ENCODE measurements around the gene MINDY4.

MINDY4 gene

DNA sequence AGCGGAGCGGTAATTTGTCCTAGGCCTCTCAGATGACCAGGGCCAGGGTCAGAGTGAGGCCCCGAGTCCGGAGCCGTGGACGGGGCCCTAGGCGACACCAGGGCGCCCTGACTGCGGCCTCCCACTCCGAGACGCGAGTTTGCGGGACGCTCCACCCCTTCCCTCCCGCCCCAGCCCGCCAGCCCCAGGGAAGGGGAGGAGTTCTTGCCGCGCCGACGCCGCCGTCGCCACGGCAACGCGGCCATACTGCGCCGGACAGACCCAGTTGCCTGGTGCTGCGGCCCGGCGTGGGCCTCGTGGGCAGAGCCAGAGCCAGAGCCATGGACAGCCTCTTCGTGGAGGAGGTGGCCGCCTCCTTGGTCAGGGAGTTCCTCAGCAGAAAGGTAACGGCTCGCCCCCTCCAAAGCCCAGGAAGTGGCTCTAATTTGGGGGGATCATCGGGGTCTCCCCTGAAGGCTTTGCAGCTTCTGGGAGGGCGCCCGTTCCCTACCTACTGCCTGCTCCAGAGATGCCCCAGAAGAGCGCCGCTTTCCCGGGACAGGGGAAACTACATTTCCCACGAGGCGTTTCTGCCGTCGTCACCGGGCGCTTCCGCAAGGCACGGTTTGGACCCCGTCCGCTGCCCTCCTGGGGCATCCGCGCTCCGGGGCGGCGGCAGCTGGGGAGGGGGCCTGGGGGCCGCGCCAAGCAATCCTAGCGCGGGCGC is at the start of gene MINDY4:
Gene MINDY4 (plus strand): TSS at position 244 of the 706 bp plus-strand sequence. CDS start 77 bp downstream, at position 321.
- DNase-seq (ENCODE audit: low read depth in 3 of 3, low spot score in 1 of 3) = peak; percentile 8 to 52 (median 22)

DNA sequence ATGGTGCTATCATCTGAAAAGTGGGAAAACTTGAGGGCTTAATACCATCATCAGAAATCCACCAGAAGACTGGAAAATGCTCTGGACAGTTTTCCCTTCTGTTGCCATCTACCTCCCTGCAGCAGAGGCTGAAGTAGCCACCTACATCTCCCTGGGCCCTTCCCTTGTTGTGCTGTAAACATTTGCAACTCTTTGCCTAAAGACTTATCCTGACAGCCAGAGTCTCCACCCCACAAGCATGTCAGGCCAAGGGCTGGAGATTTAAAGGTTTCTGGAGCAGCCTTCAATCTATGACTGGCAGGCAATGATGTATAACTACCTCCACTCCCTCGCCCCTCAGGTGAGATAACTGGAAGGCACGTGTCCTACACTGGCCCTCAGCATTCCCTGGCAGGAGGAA is 49.0 kb upstream of the MINDY4 start:
- DNase-seq (ENCODE audit: low read depth in 3 of 3, low spot score in 1 of 3) = no peak

DNA sequence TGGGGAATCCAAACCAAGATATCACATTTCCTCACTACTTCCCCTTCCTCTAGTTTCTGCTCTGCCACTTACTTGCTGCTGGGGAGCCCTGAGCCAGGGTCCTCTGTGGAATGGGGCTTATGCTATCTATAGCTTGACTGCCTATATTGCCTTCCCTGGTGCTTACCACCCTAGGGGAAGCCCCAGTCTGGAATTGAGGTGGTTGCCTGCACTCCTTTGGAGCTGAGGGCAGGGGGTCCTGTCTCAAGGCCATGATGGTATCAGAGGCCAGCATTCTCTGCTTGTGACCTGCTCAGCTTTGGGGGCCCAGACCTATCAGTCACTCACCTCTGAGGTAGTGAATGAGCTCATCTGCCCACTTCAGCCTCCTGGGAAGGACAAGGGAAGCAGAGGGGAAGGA is 48.5 kb upstream of the MINDY4 start:
- no peak for DNase-seq (ENCODE audit: low read depth in 3 of 3, low spot score in 1 of 3)

DNA sequence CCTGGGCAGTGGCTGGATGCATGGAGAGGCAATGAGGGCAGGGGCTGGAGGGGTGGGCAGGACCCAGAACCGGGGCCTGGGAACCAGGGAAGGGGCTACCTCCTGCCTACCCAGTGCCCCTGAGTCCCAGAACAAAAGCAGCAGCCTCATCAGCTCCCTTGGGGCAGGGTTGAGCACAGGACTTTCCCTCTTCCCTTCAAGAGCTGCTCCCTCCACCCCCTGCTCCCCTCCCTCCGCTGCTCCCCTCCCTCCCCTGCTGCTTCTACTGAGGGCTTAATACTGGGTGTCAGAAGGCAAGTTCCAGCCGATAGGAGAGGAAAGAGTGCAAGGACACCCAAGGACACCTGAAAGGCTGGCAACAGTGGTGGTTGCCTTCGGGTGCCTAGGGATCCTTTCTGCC is 47.4 kb upstream of the MINDY4 start:
- DNase-seq (ENCODE audit: low read depth in 3 of 3, low spot score in 1 of 3) = no peak

DNA sequence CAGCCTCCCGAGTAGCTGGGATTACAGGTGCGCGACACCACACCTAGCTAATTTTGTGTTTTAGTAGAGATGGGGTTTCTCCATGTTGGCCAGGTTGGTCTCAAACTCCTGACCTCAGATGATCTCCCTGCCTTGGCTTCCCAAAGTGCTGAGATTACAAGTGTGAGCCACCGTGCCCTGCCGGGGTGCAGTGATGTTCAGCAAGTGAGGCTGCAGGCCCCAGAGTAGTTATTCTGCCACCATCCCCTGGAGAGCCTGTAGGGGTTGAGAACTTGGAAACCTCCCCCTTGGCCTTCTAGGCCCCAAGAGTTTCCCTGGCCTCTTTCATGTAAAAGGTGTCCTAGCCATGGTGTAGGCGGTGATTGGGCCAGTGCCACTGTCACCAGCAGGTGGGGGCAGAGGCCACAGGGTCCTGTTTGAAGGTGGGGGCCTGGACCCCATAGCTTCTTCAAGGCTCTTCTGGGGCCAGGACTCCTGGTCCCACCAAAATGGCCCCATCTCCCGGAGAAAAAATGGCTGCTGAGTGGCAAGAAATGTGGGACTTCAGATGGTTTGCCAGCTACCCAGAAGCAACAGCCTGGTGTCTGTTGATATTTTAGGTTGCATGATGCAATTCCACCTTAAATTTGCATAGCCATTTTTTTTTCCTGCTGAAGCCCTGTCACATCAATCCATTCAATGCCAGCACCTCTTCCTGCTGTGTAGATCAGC is 44.8 kb upstream of the MINDY4 start:
- no peak for DNase-seq (ENCODE audit: low read depth in 3 of 3, low spot score in 1 of 3)

DNA sequence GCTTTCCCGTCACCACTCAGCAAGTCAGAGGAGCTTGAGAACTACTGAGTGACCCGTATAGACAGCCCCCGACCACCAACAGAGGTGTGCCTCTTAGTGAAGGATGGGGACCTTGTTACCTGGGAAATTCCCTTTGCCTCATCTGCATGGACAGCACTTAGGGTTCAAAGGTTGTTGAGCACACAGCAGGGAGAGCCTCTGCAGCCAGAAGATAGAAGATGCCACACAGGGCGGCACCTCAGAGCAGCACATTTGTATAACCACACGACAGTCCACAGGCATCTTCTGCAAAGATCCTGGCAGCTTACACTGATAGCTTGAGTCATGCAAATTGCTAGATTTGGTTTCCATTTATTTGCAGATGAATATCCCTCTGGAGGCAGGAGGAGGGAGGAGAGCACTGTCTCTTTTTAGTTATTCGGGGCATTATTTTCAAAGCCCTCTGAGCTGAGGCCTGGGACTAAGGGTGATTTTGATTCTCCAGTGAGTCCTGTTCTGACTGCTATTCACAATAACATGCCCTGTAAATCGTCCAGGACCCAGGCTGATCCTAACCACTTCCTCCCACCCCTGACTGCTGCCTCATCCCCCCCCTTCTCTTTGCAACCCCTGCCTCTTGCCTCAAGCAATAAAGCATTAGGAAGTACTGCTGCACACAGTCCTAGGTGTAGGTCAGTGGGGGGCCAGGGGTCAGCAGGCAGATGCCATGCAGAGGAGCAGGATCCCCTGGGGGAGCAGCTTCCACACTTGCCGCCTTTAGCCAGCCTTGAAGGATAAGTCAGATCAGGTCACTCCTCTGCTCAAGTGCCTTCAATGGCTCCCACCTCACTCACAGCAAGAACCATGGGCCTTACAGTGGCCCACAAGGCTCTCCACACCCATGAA is 43.9 kb upstream of the MINDY4 start:
- DNase-seq (ENCODE audit: low read depth in 3 of 3, low spot score in 1 of 3) = no peak

DNA sequence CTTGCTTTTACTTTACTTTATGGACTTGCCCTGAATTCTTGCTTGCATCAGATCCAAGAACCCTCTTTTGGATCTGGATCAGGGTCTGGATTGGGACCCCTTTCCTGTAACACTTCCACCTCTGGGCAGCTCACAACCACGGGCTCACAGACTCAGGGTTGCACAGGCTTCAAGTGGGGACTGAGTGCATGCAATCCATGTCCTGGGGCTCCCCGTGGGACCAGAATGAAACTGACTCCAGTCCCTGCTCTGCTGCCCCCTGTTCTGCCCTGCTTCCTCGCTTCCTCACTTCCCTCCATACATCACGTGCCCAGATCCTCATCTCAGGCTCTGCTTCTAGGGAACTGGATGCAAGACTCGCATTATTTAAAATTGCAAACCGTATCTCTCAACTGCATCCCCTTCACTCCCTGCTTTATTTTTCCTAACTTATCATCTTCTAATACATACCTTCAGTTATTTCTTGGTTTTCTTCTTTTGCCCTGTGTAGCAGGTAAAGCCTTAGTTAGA is 42.6 kb upstream of the MINDY4 start:
- no peak for DNase-seq (ENCODE audit: low read depth in 3 of 3, low spot score in 1 of 3)

DNA sequence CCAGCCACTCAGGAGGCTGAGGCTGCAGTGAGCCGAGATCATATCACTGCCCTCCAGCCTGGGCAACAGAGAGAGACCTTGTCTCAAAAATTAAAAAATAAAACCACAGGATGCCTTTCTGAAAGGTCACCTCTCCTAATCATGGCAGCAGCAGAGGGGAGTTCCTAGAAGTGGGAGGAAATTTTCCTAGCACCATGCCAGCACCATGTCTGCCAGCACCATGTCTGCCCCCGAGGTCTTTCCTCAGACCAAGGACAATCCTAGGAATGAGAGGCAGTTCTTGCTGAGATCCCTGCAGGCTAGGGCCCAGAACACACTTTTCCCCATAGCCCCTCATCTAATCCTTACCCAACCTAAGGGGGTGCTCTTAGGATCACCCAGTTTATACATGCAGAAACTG is 41.6 kb upstream of the MINDY4 start:
- DNase-seq (ENCODE audit: low read depth in 3 of 3, low spot score in 1 of 3) = no peak

DNA sequence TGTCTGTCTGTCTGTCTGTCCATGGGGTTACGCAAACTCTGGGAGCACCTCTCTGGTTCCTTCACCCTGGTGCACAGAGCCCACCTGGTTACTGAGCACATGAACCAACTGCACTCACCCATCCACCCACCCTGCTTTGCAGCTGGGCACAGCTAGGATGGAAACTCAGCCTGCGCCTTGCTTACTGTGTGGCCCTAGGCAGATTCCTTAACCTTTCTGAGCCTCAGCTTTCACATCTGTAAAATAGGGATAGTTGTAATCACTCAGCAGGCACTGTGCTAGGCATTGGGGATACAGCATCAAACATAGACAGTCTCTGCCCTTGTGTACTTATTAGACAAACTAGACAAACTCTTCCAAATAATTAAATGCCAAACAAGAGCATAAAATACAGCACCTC is 41.1 kb upstream of the MINDY4 start:
- DNase-seq (ENCODE audit: low read depth in 3 of 3, low spot score in 1 of 3) = no peak

DNA sequence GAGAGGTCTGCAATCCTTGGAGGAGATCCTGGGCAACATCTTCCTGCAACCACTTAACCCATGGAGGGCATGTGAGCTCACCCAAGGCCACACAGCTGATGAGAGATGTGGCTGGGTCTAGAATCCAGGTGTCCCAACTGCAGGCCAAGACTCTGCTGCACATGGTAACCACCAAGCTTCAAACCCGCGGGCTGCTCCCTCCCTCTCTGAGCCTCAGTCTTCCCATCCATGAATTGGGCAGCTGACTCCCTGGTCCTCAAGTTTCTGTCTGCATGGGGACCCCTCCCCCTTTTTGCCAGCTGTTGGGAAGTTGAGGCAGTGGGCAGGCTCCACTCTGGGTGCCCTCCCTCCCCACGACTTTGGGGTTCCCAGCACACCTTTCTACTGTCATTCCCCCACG is 40.2 kb upstream of the MINDY4 start:
- DNase-seq (ENCODE audit: low read depth in 3 of 3, low spot score in 1 of 3) = no peak

DNA sequence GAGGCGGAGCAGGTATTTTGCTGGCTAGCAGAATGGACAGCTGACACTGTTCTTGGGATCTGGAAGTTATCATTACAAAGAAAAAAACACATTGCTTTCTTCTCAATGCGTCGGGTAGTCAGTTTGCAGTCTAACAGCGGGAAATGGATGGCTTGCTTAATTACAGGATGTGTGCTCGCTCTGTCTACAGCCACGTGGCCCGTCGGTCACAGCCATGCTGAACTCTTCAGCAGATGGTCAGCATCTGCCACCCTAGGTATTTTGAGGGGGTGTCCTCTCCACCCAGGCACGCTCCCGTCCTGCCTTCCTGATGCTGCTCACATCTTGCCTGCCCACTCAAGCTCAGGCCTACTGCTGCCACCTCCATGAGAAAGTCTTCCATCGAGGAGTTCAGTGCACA is 39.6 kb upstream of the MINDY4 start:
- DNase-seq (ENCODE audit: low read depth in 3 of 3, low spot score in 1 of 3) = no peak

DNA sequence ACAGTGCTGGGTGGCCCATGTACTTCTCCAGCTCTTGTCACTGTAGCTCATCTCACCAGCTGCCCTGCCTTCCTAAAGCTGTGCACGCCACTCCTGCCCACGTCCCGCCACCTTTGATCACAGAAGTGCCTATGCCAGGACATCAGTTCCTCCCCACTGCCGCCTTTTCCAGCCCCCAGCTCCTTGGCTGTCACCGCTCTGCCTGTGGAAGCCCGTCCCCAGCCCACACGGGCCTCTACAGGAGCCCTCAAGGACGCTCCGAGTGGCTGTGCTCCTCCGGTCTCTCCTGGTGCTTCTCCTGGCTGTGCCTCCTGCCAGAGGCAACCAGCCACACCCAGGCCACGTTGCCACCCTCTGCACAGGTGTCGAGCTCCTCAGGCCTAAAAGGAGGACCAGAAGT is 38.6 kb upstream of the MINDY4 start:
- no peak for DNase-seq (ENCODE audit: low read depth in 3 of 3, low spot score in 1 of 3)

DNA sequence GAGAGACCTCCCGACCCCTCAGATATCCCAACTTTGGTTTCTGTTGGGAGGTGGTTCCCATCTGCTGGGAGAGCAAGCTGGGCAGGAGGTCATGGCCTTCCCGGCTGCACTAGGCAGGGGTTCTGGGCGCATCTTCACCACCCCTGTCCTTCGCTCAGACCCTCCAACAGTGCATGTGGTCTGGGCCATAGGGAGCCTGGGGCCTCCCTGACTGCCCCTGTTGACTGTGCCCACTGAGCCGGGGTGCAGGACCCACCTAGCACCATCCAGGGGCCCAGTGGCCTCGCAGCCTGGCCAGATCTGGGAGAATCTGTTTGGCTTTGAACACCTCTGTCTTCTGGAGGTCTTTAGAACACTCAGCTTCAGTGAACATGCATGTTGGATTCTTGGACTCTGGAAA is 38.0 kb upstream of the MINDY4 start:
- DNase-seq (ENCODE audit: low read depth in 3 of 3, low spot score in 1 of 3) = no peak

DNA sequence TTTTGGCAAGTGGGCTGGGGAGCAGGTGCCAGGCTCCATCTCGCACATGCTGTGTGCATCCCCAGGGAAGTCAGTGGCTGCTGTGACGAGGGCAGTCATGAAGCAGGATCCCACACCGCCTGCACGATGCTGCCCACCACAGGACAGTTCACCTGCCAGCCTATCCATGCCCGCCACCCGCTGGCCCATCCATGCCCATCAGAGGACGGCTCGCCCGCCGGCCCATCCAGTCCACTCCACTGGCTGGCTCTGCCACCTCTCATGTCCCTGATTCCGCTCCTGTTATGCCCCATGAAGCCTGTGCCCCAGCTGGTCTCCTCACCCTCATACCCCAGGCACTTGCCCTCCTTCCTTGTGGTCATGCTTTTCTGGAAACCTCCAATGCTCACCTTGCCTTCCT is 37.5 kb upstream of the MINDY4 start:
- DNase-seq (ENCODE audit: low read depth in 3 of 3, low spot score in 1 of 3) = no peak

DNA sequence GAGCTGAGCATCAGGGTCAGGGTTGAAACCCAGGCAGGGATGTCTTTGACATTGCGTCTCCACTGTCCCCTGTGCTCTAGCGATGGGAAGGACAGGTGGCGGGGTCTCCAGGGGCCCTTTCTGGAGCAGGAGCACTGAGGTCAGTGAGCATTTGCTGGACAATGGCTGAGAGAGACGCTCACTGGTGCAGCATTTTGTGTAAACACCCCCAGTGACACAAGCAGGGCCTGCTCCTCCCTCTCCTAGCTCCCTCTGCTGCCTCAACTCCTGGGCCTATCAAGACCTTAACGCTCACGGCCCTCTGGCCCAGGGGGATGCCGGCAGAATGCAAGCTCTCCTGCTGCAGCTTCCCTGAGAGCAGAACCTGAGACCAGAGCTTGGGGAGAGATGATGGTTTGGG is 36.7 kb upstream of the MINDY4 start:
- no peak for DNase-seq (ENCODE audit: low read depth in 3 of 3, low spot score in 1 of 3)

DNA sequence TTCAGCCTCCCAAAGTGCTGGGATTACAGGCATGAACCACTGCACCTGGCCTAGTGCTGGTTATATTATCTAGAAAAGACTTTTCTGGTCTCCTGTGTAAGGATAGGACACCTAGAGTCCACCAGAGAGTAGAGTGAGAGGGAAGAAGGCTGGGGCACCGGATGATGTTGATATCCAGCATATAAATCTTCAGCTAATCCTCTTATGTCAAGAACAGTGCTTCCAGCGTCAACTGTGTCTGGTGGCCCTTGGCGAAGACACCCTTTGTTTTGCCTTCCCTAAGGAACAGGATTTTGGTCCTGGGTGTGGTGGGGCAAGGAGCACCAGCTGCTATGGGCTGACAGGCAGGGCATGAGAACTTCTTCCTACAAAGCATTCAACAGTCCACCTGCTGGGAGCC is 35.6 kb upstream of the MINDY4 start:
- DNase-seq (ENCODE audit: low read depth in 3 of 3, low spot score in 1 of 3) = no peak

DNA sequence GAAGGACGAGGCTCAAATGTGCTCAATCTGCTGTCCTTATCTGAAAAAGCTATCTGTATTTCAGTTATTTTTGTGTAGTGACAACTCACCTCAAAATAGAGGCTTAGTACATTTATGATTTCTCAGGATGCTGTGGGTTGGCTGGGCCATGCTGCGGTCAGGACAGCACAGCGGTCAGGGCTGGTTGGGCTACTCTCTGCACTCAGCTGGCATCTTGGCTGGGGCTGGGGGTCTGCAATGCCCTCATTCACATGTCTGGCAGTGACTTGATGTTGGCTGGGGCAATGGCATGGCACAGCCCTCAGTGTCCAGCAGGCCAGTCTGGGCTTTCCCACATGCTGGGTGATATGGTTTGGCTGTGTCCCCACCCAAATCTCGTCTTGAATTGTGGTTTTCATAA is 34.9 kb upstream of the MINDY4 start:
- DNase-seq (ENCODE audit: low read depth in 3 of 3, low spot score in 1 of 3) = no peak

DNA sequence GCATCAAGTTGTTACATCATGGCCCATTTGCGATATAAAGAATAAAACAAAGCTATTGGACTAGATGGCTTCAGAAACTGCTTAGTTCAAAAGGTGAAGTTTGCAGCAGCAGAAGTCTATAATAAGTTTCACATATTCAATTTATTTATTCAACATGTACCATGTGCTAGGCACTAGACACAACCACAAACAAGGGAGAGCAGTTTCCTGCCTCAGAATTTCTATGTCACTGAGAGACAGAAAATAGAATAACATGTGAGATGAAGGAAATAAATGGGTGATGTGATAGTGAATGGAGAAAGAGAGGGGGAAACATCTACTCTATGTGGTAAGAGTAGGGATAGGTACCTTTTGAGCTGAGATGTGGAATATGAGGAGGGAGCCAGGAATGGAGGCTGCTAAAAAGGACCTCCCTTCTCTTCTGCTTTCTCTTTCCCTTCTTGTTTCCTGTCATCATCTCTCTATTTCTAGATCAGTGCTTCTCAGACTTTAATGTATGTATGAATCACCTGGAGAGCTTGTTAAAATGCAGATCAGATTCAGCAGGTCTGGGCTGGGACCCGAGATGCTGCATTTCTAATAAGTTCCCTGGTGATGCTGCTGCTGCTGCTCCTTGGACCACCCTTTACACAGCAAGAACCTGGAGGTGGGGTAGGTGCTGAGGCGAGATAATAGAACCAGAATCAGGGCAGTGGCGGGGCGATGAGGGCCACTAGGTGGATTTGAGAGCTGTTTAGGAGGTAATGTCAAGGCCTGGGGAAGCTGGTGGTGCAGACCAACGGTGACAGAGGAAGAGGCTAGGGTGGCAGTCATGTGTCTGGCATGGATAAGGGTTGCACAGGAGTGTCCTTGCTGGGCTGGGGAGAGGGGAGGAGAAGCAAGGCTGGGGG is 32.9 kb upstream of the MINDY4 start:
- DNase-seq (ENCODE audit: low read depth in 3 of 3, low spot score in 1 of 3) = no peak

DNA sequence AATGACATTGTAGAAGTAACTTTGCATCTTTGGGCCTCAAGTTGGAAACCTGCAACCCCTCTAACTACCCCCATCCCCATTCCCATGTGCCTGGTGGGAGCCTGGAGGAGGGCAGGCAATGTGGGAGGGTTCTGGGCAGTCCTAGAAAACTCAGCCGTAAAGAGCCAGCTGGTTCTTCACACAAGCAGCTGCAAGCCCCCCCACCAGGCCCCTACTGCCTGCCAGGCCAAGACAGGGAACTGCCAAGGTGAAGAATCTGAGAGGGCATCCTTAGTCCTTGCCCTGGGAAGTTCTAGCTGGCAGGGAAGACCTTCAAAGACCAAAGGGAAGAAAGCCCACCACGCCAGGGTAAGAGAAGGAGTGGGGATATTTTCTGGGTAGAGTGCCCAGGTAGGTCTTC is 31.5 kb upstream of the MINDY4 start:
- no peak for DNase-seq (ENCODE audit: low read depth in 3 of 3, low spot score in 1 of 3)

DNA sequence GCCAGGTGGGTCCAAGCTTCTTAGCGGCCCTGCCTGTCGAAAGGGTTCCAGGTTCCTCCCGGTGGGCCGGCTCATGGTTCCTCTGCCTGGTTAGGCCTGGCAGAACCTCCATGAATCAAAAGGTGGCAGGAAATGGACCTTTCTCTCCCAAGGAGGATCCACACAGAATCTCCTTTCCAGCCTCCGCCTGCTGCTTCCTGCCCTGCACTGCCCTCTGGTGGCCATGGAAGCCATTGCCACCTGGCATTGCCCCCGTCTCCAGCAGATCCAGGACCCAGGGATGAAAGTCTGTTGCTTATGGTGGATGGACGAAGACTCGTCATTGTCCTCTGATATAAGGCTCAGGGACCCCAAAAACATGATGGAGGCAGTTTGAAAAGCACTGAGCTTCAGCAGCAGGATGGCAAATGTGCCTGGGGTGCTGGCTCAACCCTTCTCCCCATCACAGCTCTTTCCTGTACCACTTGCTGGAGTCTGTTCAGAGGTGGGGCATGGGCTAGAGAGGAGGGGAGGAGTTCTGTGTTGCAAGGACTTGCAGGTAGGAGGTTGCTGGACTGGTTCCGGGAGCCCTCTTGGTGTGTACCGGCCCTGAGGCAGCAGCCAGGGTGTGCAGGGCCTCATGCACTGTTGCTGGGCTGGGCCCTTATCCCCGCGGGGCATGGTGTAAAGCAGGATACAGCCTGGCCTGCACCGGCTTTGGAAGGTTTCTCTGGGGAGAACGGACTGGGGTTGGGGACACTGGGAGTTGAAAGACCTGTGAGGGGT is 30.6 kb upstream of the MINDY4 start:
- DNase-seq (ENCODE audit: low read depth in 3 of 3, low spot score in 1 of 3) = peak; percentile 23 to 66 (median 50)
